T-helper 17 cell (primary cell): ENCODE results near the gene CYB5R2. TPM values are rescaled to one million over a fixed set of nuclear protein-coding genes. Genes with fewer than 3 reads are reported as not detected.

ENCODE experiments used
- ATAC-seq: fragments of 150-1000 bp; cut with Tn5 transposase; 2 replicates; pipeline ENCODE4 v1.10.0; 2021; ENCODE audit warnings: mild to moderate bottlenecking, moderate library complexity
- DNase-seq, 3 donors: peaks; one replicate each; pipeline versions ENCODE4 v3.0.0 to v3.0.0-alpha.2; 2020 to 2021
- H3K9me3 ChIP-seq: one replicate; pipeline ENCODE4 v1.7.0; 2013; ENCODE audit warnings: low read length, mild to moderate bottlenecking; ENCODE audit not compliant: control insufficient read depth, poor library complexity, severe bottlenecking
- H3K27ac Mint-ChIP-seq: one replicate; pipeline ENCODE4 v1.8.0; 2022; ENCODE audit warnings: mild to moderate bottlenecking, moderate library complexity, mixed read lengths
- H3K27me3 Mint-ChIP-seq: one replicate; pipeline ENCODE4 v1.8.0; 2022; ENCODE audit warnings: mixed read lengths
- H3K36me3 Mint-ChIP-seq: one replicate; pipeline ENCODE4 v1.8.0; 2022; ENCODE audit warnings: low read depth, mixed read lengths
- H3K4me1 Mint-ChIP-seq: one replicate; pipeline ENCODE4 v1.8.0; 2022; ENCODE audit warnings: mild to moderate bottlenecking, mixed read lengths
- H3K4me3 Mint-ChIP-seq: one replicate; pipeline ENCODE4 v1.8.0; 2022; ENCODE audit warnings: mild to moderate bottlenecking, moderate library complexity, mixed read lengths
- total RNA-seq, 4 donors: library from RNA in 2 of 4; stranded (reverse) in 2 of 4; gene quantifications; one replicate each; pipeline ENCODE4 v1.2.3 and lab custom pipeline; 2022 to 2026

The CYB5R2 gene
- total RNA-seq (under 1 TPM in 1 of 2 donors, not detected in 1; 0.20 TPM), total RNA-seq (lab: John Stamatoyannopoulos, UW) (0 to 0.15 reads per million in 2 donors)

DNA sequence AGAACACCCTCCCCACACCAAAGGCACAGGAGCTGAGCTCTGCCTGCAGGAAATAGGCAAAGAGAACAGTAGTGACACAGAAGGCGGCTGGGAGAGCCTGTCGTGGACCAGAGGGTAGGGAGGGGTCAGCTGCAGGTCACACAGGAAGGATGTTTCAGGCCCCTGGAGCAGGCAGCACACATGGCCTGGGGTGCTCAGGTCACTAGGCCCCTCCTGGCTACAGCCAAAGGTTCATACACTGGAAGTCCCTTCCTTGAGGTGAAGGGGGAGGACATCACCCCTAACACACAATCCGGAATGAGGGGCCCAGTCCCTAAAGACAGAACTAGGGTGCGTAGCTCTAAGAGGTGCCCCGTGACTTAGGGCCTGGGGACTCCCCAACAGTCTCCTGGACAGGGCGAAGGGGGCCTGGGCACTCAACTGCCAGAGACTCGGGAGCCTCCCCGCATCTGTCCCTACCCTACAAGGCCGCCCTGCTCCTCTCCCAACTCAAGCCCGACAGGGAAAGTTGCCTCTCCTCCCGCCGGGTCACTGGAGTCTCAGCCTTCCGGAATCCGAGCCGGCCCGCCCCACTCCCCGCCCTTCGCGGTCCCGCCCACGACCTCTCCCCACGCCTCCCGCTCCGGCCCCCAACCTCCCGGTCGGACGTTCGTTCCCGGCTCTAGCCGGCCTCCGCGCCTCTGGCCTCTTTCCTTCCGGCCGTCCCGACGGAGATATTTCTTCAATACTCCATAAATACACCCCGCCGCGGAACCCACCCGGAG lies at the start of gene CYB5R2:
TSS of gene CYB5R2 (minus strand) at position 541 of the 764 bp plus-strand sequence. CDS start 675 bp downstream, outside the sequence.
- H3K27me3 Mint-ChIP-seq: peaks cover 50% of the 10 kb centered on the region
- peak; percentile 16 for ATAC-seq
- no peak for DNase-seq
- peak within 1 kb of the TSS; percentile 87 for H3K4me3 Mint-ChIP-seq
- H3K27ac Mint-ChIP-seq: no peak within 1 kb of the TSS
- H3K9me3 ChIP-seq: no peaks in the 10 kb centered on the region
- no peaks in the 10 kb centered on the region for H3K36me3 Mint-ChIP-seq
- H3K4me1 Mint-ChIP-seq: peaks cover 11% of the 10 kb centered on the region

DNA sequence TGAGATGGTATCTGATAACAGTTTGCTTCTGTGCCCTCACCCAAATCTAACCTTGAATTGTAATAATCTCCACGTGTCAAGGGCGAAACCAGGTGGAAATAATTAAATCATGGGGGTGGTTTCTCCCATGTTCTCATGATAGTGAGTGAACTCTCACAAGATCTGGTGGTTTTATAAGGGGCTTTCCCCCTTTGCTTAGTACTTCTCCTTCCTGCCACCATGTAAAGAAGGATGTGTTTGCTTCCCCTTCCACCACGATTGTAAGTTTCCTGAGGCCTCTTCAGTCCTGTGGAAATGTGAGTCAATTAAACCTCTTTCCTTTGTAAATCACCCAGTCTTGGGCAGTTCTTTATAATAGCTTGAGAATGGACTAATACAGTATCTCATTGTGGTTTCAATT lies 41.5 kb upstream of the CYB5R2 start:
- ATAC-seq (no peak), DNase-seq (no peak)
- H3K9me3 ChIP-seq: no peaks in the 10 kb centered on the region
- Mint-ChIP-seq H3K4me1 (no peaks in the 10 kb centered on the region), H3K36me3 (peaks cover 3% of the 10 kb centered on the region), H3K27me3 (peaks cover 15% of the 10 kb centered on the region), H3K4me3 (no peak overlapping the region), H3K27ac (no peak overlapping the region)

DNA sequence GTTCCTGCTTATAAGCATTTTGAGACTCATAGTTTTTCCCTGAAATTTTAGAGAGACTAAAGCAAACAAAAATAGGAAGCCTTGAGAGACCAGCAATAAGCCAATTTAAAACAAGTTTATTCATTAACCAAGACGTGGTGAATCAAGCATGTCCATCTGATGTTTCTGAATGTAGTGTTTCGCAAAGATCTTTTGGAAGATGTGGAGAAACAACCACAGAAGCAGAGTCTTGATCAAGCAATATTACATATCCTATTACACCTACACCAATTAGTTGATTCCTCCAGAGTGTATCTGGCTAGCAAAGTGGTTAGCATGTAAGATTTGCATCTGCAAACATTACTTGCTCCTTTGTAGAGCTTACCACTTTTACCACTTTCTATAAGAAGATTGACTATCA lies 33.1 kb upstream of the CYB5R2 start, which contains the start of gene OVCH2:
TSS of gene OVCH2 (minus strand) at position 101 of the 400 bp plus-strand sequence. CDS start at position 18, 83 bp downstream.
- Mint-ChIP-seq H3K4me3 (no peak within 1 kb of the TSS), H3K27me3 (peaks cover 62% of the 10 kb centered on the region), H3K36me3 (peaks cover 5% of the 10 kb centered on the region), H3K4me1 (no peaks in the 10 kb centered on the region), H3K27ac (no peak within 1 kb of the TSS)
- ATAC-seq: no peak
- DNase-seq: no peak
- H3K9me3 ChIP-seq: no peaks in the 10 kb centered on the region

GRCh38 chr11:7703740-7704139 lies 30.4 kb upstream of the CYB5R2 start:
- no peak overlapping the region for H3K4me3 Mint-ChIP-seq
- no peaks in the 10 kb centered on the region for H3K4me1 Mint-ChIP-seq
- H3K27ac Mint-ChIP-seq: no peak overlapping the region
- H3K27me3 Mint-ChIP-seq: peaks cover 64% of the 10 kb centered on the region
- H3K36me3 Mint-ChIP-seq: no peaks in the 10 kb centered on the region
- no peak for DNase-seq
- no peaks in the 10 kb centered on the region for H3K9me3 ChIP-seq
- no peak for ATAC-seq

- peaks cover 4% of the 10 kb centered on the region for H3K4me1 Mint-ChIP-seq
- ATAC-seq (no peak), DNase-seq (no peak)
- H3K4me3 Mint-ChIP-seq: no peak overlapping the region
- H3K27ac Mint-ChIP-seq: no peak overlapping the region
- H3K36me3 Mint-ChIP-seq: peaks cover 5% of the 10 kb centered on the region
- H3K9me3 ChIP-seq: no peaks in the 10 kb centered on the region
- H3K27me3 Mint-ChIP-seq: peaks cover 65% of the 10 kb centered on the region
These were observed 23.1 kb upstream of the CYB5R2 start for GRCh38 chr11:7696424-7696823.

DNA sequence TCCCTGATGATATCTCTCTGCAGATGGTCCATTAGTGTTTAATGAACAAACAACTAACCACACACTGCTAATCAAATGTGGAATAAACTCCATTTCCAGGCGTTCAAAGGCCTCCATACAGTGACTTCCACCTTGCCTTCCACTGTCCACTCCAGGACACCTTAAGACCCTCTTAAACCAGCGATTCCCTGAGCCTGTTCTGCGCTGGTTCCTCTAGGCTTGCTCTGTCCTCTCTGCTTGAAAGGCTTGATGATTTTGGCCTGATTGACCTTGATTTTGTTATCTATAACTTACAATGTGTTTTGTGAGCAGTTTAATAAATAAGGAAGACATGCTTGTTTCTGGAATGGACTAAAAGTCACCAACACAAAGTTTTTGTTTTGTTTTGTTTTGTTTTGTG lies 20.9 kb upstream of the CYB5R2 start:
- Mint-ChIP-seq H3K4me1 (peaks cover 4% of the 10 kb centered on the region), H3K27me3 (peaks cover 66% of the 10 kb centered on the region), H3K4me3 (no peak overlapping the region), H3K27ac (peak overlapping the region; percentile 59), H3K36me3 (peaks cover 7% of the 10 kb centered on the region)
- no peak for DNase-seq
- H3K9me3 ChIP-seq: no peaks in the 10 kb centered on the region
- no peak for ATAC-seq

DNA sequence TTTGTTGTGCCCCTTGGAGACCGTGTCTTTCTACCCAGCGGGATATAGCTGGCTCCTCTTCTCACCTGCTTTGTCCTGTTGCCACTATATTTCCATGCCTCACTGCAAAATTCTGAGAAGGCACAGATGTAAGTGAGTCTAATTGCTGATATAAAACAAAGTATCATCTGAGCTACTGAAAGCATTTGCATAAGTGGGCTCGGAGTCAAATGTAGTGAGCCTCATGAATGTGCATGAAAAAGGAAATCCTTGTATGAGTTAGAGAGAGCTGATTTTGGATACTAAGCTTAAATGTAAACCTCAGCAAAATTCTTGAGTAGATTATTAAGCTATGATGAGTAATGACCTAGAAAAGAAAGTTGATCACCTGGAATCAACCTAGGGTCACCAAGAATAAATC lies 19.1 kb upstream of the CYB5R2 start:
- Mint-ChIP-seq H3K27me3 (peaks cover 70% of the 10 kb centered on the region), H3K36me3 (peaks cover 8% of the 10 kb centered on the region), H3K4me3 (no peak overlapping the region), H3K27ac (no peak overlapping the region), H3K4me1 (peaks cover 4% of the 10 kb centered on the region)
- ATAC-seq (no peak), DNase-seq (no peak)
- H3K9me3 ChIP-seq: no peaks in the 10 kb centered on the region

GRCh38 chr11:7691759-7692350 lies 18.6 kb upstream of the CYB5R2 start:
- DNase-seq (no peak), ATAC-seq (no peak)
- Mint-ChIP-seq H3K36me3 (peaks cover 8% of the 10 kb centered on the region), H3K4me3 (no peak overlapping the region), H3K27me3 (peaks cover 72% of the 10 kb centered on the region), H3K4me1 (peaks cover 4% of the 10 kb centered on the region), H3K27ac (no peak overlapping the region)
- no peaks in the 10 kb centered on the region for H3K9me3 ChIP-seq

- ATAC-seq (no peak), DNase-seq (no peak)
- no peaks in the 10 kb centered on the region for H3K9me3 ChIP-seq
- no peak overlapping the region for H3K4me3 Mint-ChIP-seq
- H3K4me1 Mint-ChIP-seq: peaks cover 4% of the 10 kb centered on the region
- H3K27me3 Mint-ChIP-seq: peaks cover 77% of the 10 kb centered on the region
- H3K27ac Mint-ChIP-seq: no peak overlapping the region
- peaks cover 8% of the 10 kb centered on the region for H3K36me3 Mint-ChIP-seq
These were observed 17.3 kb upstream of the CYB5R2 start for GRCh38 chr11:7690648-7691047.

DNA sequence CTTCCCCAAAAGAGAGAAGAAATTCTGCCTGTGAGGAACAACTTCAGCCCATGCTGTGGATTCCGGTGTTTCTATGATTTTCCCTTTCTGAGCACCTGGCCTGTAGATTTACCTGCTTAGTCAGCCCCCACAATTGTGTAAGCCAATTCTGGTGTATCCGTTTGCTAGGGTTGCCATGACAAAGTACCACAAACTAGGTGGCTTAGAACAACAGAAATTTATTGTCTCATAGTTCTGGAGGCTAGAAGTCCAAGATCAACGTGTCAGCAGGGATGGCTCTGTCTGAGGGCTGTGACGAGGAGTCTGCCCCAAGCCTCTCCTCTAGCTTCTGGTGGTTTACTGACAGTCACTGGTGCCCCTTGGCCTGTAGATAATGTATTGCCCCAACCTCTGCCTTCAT lies 15.9 kb upstream of the CYB5R2 start:
- H3K27me3 Mint-ChIP-seq: peaks cover 73% of the 10 kb centered on the region

DNA sequence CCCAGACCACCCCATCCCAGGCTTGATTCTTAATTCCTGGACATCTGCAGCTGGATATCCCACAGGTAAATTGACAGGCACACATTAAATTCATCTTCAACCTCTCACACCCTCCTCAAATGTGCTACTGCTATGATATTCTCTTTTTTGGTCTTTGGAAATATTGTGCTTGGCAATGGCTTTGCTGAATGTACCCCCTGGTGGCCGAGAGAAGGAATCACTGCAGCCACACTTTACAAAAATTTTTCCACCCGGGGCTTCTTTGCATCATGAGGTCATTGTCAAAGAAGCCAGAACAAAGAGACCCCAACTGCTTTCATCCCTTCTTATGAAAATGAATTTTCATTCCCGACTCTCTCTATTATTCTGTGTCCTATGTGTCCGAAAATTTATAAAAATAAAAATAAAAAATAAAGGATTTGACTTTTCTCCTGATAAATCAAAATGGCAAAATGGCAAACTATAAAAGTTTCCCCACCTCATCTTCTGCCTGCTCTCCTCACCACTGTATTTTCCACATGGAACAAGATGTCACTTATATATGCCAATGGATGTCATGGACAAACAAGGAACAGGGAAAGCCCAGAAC lies 15.0 kb upstream of the CYB5R2 start:
- ATAC-seq (no peak), DNase-seq (no peak)
- H3K9me3 ChIP-seq: no peaks in the 10 kb centered on the region
- H3K27ac Mint-ChIP-seq: no peak overlapping the region
- H3K4me1 Mint-ChIP-seq: no peaks in the 10 kb centered on the region
- H3K4me3 Mint-ChIP-seq: no peak overlapping the region
- peaks cover 8% of the 10 kb centered on the region for H3K36me3 Mint-ChIP-seq
- peaks cover 64% of the 10 kb centered on the region for H3K27me3 Mint-ChIP-seq

More for the DNA sequence above, 15.9 kb upstream of the CYB5R2 start:
- peaks cover 4% of the 10 kb centered on the region for H3K4me1 Mint-ChIP-seq
- H3K36me3 Mint-ChIP-seq: peaks cover 8% of the 10 kb centered on the region
- H3K4me3 Mint-ChIP-seq: no peak overlapping the region
- no peak overlapping the region for H3K27ac Mint-ChIP-seq
- H3K9me3 ChIP-seq: no peaks in the 10 kb centered on the region
- ATAC-seq (no peak), DNase-seq (no peak)

GRCh38 chr11:7687386-7687785 lies 14.1 kb upstream of the CYB5R2 start:
- DNase-seq (no peak), ATAC-seq (no peak)
- peaks cover 7% of the 10 kb centered on the region for H3K36me3 Mint-ChIP-seq
- H3K4me1 Mint-ChIP-seq: no peaks in the 10 kb centered on the region
- peaks cover 54% of the 10 kb centered on the region for H3K27me3 Mint-ChIP-seq
- no peak overlapping the region for H3K4me3 Mint-ChIP-seq
- no peaks in the 10 kb centered on the region for H3K9me3 ChIP-seq
- no peak overlapping the region for H3K27ac Mint-ChIP-seq

DNA sequence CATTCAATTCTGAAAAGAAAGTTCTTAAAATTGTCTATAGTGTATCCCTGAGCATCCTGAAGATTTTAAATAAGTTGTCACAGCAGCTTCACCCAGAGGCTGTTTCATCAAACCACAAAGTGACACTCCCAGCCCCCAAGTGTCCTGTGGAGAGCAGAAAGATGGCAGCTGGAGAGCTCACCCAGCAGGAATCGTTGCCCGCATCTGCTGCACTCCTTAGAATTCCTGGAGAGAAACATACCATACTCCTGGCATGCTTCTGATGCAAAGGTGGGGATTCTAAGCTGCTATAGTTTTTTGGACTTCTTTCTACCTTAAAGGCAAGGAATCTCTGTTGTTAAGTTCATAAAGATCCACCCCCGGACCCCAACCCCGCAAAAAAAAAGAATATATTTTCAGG lies 13.5 kb upstream of the CYB5R2 start:
- no peaks in the 10 kb centered on the region for H3K4me1 Mint-ChIP-seq
- DNase-seq: no peak
- H3K36me3 Mint-ChIP-seq: peaks cover 7% of the 10 kb centered on the region
- H3K4me3 Mint-ChIP-seq: no peak overlapping the region
- H3K27me3 Mint-ChIP-seq: peaks cover 49% of the 10 kb centered on the region
- H3K9me3 ChIP-seq: no peaks in the 10 kb centered on the region
- no peak overlapping the region for H3K27ac Mint-ChIP-seq
- ATAC-seq: no peak
